ENCODE measurements around the gene SSC5D.
"Not testable (repeated sequence)": the region's sequence is repeated elsewhere in the genome, so short reads cannot be mapped to it uniquely, and the experiment has no call there.

The SSC5D gene

DNA sequence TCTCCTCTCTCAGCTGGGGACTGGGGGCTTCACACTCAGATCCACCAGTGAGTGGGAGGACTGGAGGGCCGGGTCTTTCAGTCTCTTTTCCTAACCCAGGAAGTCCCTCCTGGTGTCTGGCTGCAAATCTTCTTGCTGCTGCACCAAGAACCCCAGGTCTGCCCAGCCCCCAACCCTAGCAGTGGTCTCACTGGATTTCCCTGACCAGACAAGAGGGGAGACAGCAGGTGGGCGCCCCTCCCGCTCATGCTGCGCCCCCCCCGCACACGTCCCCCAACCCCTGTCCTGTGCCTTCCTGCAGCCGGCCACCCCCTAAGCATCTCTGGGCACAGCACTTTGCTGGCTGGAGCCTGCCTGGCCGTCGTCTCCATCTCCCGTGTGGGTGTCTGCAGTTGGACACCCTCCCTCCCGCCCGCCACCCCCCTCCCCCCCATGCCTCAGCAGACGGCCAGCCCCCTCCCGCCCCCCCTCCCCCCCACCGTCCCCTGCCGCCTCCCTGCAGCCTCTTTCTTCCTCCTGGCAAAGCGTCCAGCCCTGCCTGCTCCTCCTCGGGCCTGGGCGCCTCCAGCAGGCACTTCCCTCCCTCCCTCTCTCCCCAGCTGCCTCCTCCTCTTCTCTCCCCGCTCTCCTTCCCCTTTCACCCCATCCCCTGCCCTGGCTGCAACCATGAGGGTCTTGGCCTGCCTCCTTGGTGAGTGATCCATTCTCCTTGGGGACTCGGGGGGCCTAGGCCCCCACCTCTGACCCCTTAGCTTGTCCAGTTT lies at the start of gene SSC5D:
TSS of gene SSC5D (plus strand) at position 513 of the 764 bp plus-strand sequence. CDS start at position 667, 154 bp downstream.
- peak; percentile 38 for TF ChIP-seq POLR2A (IDR thresholded peaks at IDR 0.05; ENCODE audit: low read depth, low read length)
- no peak for FAIRE-seq
- peak; percentile 92 for DNase-seq (ENCODE audit: insufficient read length, low spot score)

GRCh38 chr19:55439052-55439451 lies 49.2 kb upstream of the SSC5D start:
- DNase-seq (ENCODE audit: insufficient read length, low spot score), result no peak

DNA sequence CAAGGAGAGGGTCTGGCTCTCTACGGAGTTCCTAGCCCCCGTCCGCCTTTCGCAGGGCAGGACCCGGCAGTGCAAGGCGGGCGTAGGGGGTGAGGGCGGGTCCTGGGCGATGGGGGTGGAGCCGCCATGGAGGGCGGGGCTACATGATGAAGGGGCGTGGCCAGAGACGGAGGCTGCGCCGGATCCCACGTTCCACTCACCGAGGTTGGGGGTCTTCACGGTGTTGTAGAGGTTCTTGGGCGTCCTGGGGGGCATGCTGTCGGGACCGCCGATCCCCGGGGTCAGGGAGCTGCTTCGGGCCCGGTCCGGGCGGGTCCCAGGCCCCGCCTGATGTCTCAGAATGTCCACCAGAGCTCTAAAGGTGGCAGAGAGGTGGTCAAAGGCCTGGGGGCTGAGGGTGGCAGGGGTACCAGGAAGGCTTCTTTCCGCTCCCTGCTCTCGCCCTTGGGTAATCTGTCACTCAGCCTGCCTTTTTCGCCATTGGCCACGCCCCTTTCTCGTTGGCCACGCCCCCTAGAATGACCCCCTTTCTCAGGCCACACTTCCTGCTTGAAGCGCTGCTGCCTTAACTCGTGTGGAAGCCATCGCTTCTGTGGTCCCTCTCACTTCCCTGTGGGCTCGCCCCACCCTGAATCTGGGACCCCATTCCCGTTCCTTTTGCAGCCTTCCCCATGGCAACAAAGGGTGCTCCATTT lies 47.7 kb upstream of the SSC5D start:
- FAIRE-seq, result no peak
- no peak for TF ChIP-seq POLR2A (IDR thresholded peaks at IDR 0.05; ENCODE audit: low read depth, low read length)
- DNase-seq (ENCODE audit: insufficient read length, low spot score), result no peak

More at GRCh38 chr19:55439052-55439451, 49.2 kb upstream of the SSC5D start:
- no peak for TF ChIP-seq POLR2A (IDR thresholded peaks at IDR 0.05; ENCODE audit: low read depth, low read length)
- FAIRE-seq, result no peak

- TF ChIP-seq POLR2A (IDR thresholded peaks at IDR 0.05; ENCODE audit: low read depth, low read length), result no peak
- DNase-seq (ENCODE audit: insufficient read length, low spot score) (no peak), FAIRE-seq (no peak)
These were observed 46.9 kb upstream of the SSC5D start for GRCh38 chr19:55441319-55441691.

GRCh38 chr19:55441692-55442321 lies 46.4 kb upstream of the SSC5D start:
- no peak for TF ChIP-seq POLR2A (IDR thresholded peaks at IDR 0.05; ENCODE audit: low read depth, low read length)
- FAIRE-seq, result no peak
- DNase-seq (ENCODE audit: insufficient read length, low spot score), result no peak

DNA sequence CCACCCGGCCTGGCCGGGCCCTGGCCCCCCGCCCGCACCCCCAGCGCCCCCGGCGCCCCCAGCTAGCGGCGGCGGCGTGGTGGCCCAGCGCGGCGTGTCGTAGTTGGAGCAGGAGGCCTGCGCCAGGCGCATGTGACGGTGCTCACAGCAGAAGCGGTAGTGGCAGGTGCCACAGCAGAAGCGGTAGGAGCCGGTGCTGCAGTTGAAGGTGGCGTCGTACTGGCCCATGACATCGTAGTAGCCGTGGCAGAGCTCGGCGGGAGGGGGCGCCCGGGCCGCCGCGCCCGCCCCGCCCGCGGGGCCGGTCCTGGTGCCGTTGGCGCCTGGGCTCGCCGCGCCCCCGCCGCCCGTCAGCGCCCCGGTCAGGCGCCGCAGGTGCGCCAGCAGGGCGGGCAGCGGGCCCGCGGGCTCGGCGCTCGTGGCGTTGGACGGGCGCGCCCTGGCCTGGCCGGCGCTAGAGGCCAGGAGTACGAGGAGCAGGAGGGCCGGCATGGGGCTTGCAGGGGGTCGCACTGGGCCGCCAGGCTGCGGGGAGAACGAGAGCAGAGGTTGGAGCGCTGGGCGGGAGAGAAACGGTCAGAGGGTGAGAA lies 45.8 kb upstream of the SSC5D start:
- no peak for DNase-seq (ENCODE audit: insufficient read length, low spot score)
- no peak for TF ChIP-seq POLR2A (IDR thresholded peaks at IDR 0.05; ENCODE audit: low read depth, low read length)
- FAIRE-seq, result no peak

GRCh38 chr19:55443045-55443823 lies 45.0 kb upstream of the SSC5D start, which contains the start of gene SHISA7:
Gene SHISA7 (minus strand): TSS chr19:55443300. CDS start chr19:55442863, 437 bp downstream.
- no peak for TF ChIP-seq POLR2A (IDR thresholded peaks at IDR 0.05; ENCODE audit: low read depth, low read length)
- DNase-seq (ENCODE audit: insufficient read length, low spot score) (no peak), FAIRE-seq (no peak)

GRCh38 chr19:55443824-55444480 lies 44.3 kb upstream of the SSC5D start:
- no peak for FAIRE-seq
- no peak for DNase-seq (ENCODE audit: insufficient read length, low spot score)
- no peak for TF ChIP-seq POLR2A (IDR thresholded peaks at IDR 0.05; ENCODE audit: low read depth, low read length)

DNA sequence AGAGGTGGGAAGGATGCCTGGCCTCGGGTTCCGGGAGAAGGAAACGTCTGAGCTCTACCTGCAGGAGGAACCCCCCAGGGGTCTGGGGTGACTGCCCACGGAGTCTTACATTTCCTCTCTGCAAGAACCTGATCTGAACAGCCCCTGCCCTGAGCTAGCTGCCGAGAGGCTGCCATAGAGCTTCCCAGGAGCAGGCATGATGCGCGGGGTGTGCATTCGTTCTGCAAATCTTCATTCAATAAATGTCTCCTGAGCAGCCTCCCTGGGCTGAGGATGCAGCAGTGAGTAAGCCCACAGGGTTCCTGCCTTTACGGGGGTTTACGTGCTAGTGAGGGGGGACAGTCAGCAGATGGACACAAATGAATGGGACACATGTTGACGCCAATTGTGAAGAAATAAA lies 43.6 kb upstream of the SSC5D start:
- TF ChIP-seq POLR2A (IDR thresholded peaks at IDR 0.05; ENCODE audit: low read depth, low read length), result no peak
- DNase-seq (ENCODE audit: insufficient read length, low spot score) (no peak), FAIRE-seq (no peak)

- no peak for TF ChIP-seq POLR2A (IDR thresholded peaks at IDR 0.05; ENCODE audit: low read depth, low read length)
- no peak for DNase-seq (ENCODE audit: insufficient read length, low spot score)
- no peak for FAIRE-seq
These were observed 42.2 kb upstream of the SSC5D start for GRCh38 chr19:55446060-55446459.

DNA sequence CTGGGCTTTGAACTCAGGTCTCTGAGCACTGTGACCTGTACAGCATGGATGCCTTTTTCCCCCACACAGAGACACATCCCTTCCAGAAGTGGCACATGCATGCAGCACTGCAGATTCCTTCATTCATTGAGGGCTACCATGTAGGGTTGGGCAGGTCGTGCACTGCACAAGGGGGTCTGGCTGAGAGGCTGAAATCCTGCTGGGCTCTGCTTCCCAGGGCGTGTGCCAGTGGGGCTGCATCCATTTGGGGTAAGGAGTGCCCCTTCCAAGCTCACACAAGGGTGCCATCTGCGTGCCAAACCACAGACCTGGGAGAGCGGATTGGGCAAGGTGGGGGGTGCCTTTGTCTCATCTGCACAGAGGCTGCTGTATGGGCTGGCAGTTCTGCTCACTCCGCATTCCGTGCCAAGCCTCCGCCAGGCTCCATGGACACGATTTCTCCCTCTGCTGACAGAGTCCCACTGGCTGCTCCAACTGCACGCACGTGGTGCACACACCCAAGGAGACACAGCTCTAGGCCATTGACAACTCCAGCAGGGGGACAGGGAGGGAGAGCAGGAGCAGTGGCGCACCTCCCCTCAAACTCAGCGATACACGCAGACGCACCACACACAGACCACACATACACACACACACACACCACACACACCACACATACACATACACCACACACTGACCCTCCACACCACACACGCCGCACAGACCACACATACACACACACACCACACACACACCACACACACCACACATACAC lies 40.6 kb upstream of the SSC5D start:
- peak; percentile 90 for DNase-seq (ENCODE audit: insufficient read length, low spot score)
- no peak for FAIRE-seq

GRCh38 chr19:55448175-55448490 lies 40.1 kb upstream of the SSC5D start:
- not testable (repeated sequence) for DNase-seq (ENCODE audit: insufficient read length, low spot score); FAIRE-seq

More for the DNA sequence above, 40.6 kb upstream of the SSC5D start:
- no peak for TF ChIP-seq POLR2A (IDR thresholded peaks at IDR 0.05; ENCODE audit: low read depth, low read length)
